Measurements from ENCODE around the gene TBX21. TPM values are rescaled to one million over a fixed set of nuclear protein-coding genes. Genes with fewer than 3 reads are reported as not detected.

The TBX21 gene
- total and polyA plus RNA-seq, 9 of the 15 experiments (the other 6 are each of a cell fraction or from before 2014, with no cell fraction given) = 0.07 TPM; not detected in 8

GRCh38 chr17:47717979-47718621 lies 14.9 kb upstream of the TBX21 start:
- Histone ChIP-seq H3K9ac (ENCODE audit: insufficient read depth in 1 of 2, low read depth in 2 of 2, low read length in 2 of 2) (peak overlapping the region in 1 of 2 experiments; percentile 75; a peak in 2 of 4 replicates), H3K9me1 (ENCODE audit: control insufficient read depth, insufficient read depth, low read length) (no peaks in the 10 kb centered on the region), H4K20me1 (replicated peaks; ENCODE audit: control insufficient read depth, insufficient read depth, low read length) (peaks cover 3% of the 10 kb centered on the region), H3K4me1 (replicated peaks in 1 of 2; ENCODE audit: control insufficient read depth in 2 of 2, insufficient read depth in 2 of 2, low read length in 2 of 2) (peaks cover 25 to 43% of the 10 kb centered on the region in 2 experiments), H3K4me2 (ENCODE audit: insufficient read depth, low read length) (no peak overlapping the region), H3K27ac (ENCODE audit: extremely low read depth, low read depth, low read length) (no peak overlapping the region), H3K36me3 (ENCODE audit: control insufficient read depth, insufficient read depth, low read length) (no peaks in the 10 kb centered on the region), H3K9me3 (replicated peaks; ENCODE audit: control insufficient read depth, insufficient read depth, low read depth, low read length) (no peaks in the 10 kb centered on the region), H3K79me2 (ENCODE audit: control insufficient read depth, insufficient read depth, low read length) (no peaks in the 10 kb centered on the region), H2AFZ (ENCODE audit: low read depth, low read length) (no peak overlapping the region), H3K27me3 (ENCODE audit: control insufficient read depth in 2 of 2, insufficient read depth in 2 of 2, low read length in 2 of 2) (peaks cover 19 to 74% of the 10 kb centered on the region in 2 experiments; a peak in 4 of 5 replicates), H3K4me3 (no peak overlapping the region)
- 1% methylated on average over 8 of the region's 9 CpGs for WGBS (ENCODE audit: insufficient coverage, low coverage, missing lambda C conversion rate)
- POLR2A ChIA-PET = interaction anchor here (0.5 to 1.5 kb wide), 7 partner anchors 11 to 762 kb away, joined by 3 to 7 read pairs (median 4); no protein-coding TSS in a partner anchor
- in situ Hi-C loops (cut with MboI) (no loop called here), intact Hi-C loops (cut with micrococcal nuclease) (no loop called here)
- ATAC-seq = peak; percentile 55
- no TSS peak for BruUV-seq (replicated peaks)
- peak; percentile 59 for FAIRE-seq
- CTCF ChIA-PET (ENCODE audit: low intra/inter-chr PET ratio) = no interaction called here
- TF ChIP-seq ZNF583 (CRISPR knock-in tag; IDR thresholded peaks at IDR 0.05) (no peak), NFIC (IDR thresholded peaks at IDR 0.05) (no peak), RREB1 (CRISPR knock-in tag; IDR thresholded peaks at IDR 0.05) (no peak), ATF3 (IDR thresholded peaks at IDR 0.05) (0 out of 2 replicates have a peak, but pooled peaks have one; percentile 23), ATF3 (CRISPR knock-in tag; conservative IDR thresholded peaks at IDR 0.05) (no peak)
- DNase-seq (ENCODE audit: extremely low read depth in 1 of 4, low spot score in 3 of 4) = no peak

Measured in K562 (cell line).